CD14-positive monocyte (primary cell): ENCODE results near the gene KANSL3. TPM values are rescaled to one million over a fixed set of nuclear protein-coding genes. Genes with fewer than 3 reads are reported as not detected.

Experiments
- DNase-seq, 3 donors: peaks; one replicate each; pipeline ENCODE4 v3.0.0-alpha.2; 2011 to 2022
- H2AFZ ChIP-seq: 2 replicates; pipeline ENCODE4 v1.6.0; 2012; ENCODE audit warnings: mild to moderate bottlenecking, low read depth, low read length, inconsistent platforms; ENCODE audit not compliant: insufficient read depth, poor library complexity, severe bottlenecking
- H3K27ac ChIP-seq, 2 donors: 1 replicate in 1 of 2; 2 replicates in 1 of 2; pipeline ENCODE4 v1.5.1; 2012 to 2013; ENCODE audit warnings: low read length in 2 of 2, control low read depth in 1 of 2, inconsistent platforms in 1 of 2, low read depth in 1 of 2, mild to moderate bottlenecking in 1 of 2
- H3K27me3 ChIP-seq, 2 donors: one replicate each; pipeline versions ENCODE4 v1.6.0 to v1.6.1; 2011 to 2013; ENCODE audit warnings: low read length in 2 of 2; ENCODE audit not compliant: control insufficient read depth in 2 of 2, insufficient read depth in 2 of 2
- H3K36me3 ChIP-seq, 2 donors: replicated peaks in 1 of 2; 1 replicate in 1 of 2; 2 replicates in 1 of 2; pipeline versions ENCODE4 v1.5.1 to v1.6.1; 2012 to 2013; ENCODE audit warnings: low read length in 2 of 2, control low read depth in 1 of 2, inconsistent platforms in 1 of 2, mild to moderate bottlenecking in 1 of 2; ENCODE audit not compliant: insufficient read depth in 2 of 2, control insufficient read depth in 1 of 2
- H3K4me1 ChIP-seq, 2 donors: 1 replicate in 1 of 2; 2 replicates in 1 of 2; pipeline versions ENCODE4 v1.5.1 to v1.6.1; 2012 to 2013; ENCODE audit warnings: low read length in 2 of 2, control low read depth in 1 of 2, inconsistent platforms in 1 of 2, mild to moderate bottlenecking in 1 of 2, moderate library complexity in 1 of 2; ENCODE audit not compliant: insufficient read depth in 2 of 2, control insufficient read depth in 1 of 2
- H3K4me2 ChIP-seq: replicated peaks from 2 replicates; pipeline ENCODE3; 2012; ENCODE audit warnings: low read length, moderate library complexity, mild to moderate bottlenecking; ENCODE audit not compliant: poor library complexity, severe bottlenecking; ENCODE audit errors: extremely low read depth
- H3K4me3 ChIP-seq, 3 experiments: fragments of 200-600 bp in 1 of 3; sonication (generic) in 1 of 3; replicated peaks in 1 of 3; 1 replicate in 2 of 3; 2 replicates in 1 of 3; pipeline ENCODE4 v1.5.1; 2011 to 2013; ENCODE audit warnings: low read length in 3 of 3, mild to moderate bottlenecking in 3 of 3, control low read depth in 2 of 3, low read depth in 2 of 3, inconsistent platforms in 1 of 3, moderate library complexity in 1 of 3
- H3K79me2 ChIP-seq: 2 replicates; pipeline ENCODE4 v1.6.0; 2012; ENCODE audit warnings: mild to moderate bottlenecking, control low read depth, inconsistent platforms, low read length, moderate library complexity; ENCODE audit not compliant: insufficient read depth
- H3K9ac ChIP-seq: 2 replicates; pipeline ENCODE4 v1.6.0; 2017; ENCODE audit warnings: low read length, mild to moderate bottlenecking; ENCODE audit not compliant: insufficient read depth, poor library complexity, severe bottlenecking
- H3K9me3 ChIP-seq, 2 donors: replicated peaks in 1 of 2; 1 replicate in 1 of 2; 2 replicates in 1 of 2; pipeline versions ENCODE4 v1.5.1 to v1.6.1; 2012 to 2013; ENCODE audit warnings: low read length in 2 of 2, control low read depth in 1 of 2; ENCODE audit not compliant: control insufficient read depth in 1 of 2, insufficient read depth in 1 of 2
- H4K20me1 ChIP-seq: 2 replicates; pipeline ENCODE4 v1.6.0; 2012; ENCODE audit warnings: mild to moderate bottlenecking, low read length, control low read depth, moderate library complexity; ENCODE audit not compliant: insufficient read depth
- H3K27ac Mint-ChIP-seq, 7 donors: one replicate each; pipeline ENCODE4 v1.8.0; 2020; ENCODE audit warnings: mild to moderate bottlenecking in 7 of 7, mixed read lengths in 7 of 7, moderate library complexity in 6 of 7, inconsistent platforms in 2 of 7
- H3K27me3 Mint-ChIP-seq, 3 donors: one replicate each; pipeline ENCODE4 v1.8.0; 2021 to 2022; ENCODE audit warnings: low read depth in 3 of 3, mild to moderate bottlenecking in 3 of 3, mixed read lengths in 3 of 3, moderate library complexity in 3 of 3, inconsistent platforms in 1 of 3
- H3K36me3 Mint-ChIP-seq, 2 donors: one replicate each; pipeline ENCODE4 v1.8.0; 2020; ENCODE audit warnings: mixed read lengths in 2 of 2, inconsistent platforms in 1 of 2, mild to moderate bottlenecking in 1 of 2
- H3K4me1 Mint-ChIP-seq: one replicate; pipeline ENCODE4 v1.8.0; 2020; ENCODE audit warnings: mild to moderate bottlenecking, mixed read lengths
- H3K4me3 Mint-ChIP-seq, 2 donors: one replicate each; pipeline ENCODE4 v1.8.0; 2020; ENCODE audit warnings: mild to moderate bottlenecking in 2 of 2, mixed read lengths in 2 of 2, moderate library complexity in 1 of 2
- H3K9me3 Mint-ChIP-seq, 7 donors: one replicate each; pipeline ENCODE4 v1.8.0; 2020 to 2022; ENCODE audit warnings: mixed read lengths in 7 of 7, mild to moderate bottlenecking in 6 of 7, moderate library complexity in 6 of 7, inconsistent platforms in 2 of 7
- CTCF ChIP-seq: fragments of 200-600 bp; IDR thresholded peaks from one replicate; pipeline ENCODE4 v1.8.0; 2022; ENCODE audit warnings: antibody characterized with exemption, mild to moderate bottlenecking
- WGBS: methylation state at CpG from one replicate; pipeline ENCODE4 v1.1.5; 2013; ENCODE audit warnings: missing lambda C conversion rate; ENCODE audit not compliant: insufficient coverage; 5-methylcytosine and 5-hydroxymethylcytosine counted together
- intact Hi-C, 2 donors: fragments of 100-400 bp; cut with micrococcal nuclease; formaldehyde crosslinking; loops; one replicate each; pipeline versions ENCODE4 v1.15.0 to v1.15.1; 2023
- polyA plus RNA-seq, 3 donors: library from polyadenylated mRNA; depleted of rRNA in 1 of 3; unstranded in 2 of 3; stranded (reverse) in 1 of 3; fragments of 300-500 nt in 2 of 3; fragments of >200 nt in 1 of 3; fragmentation: Illumina TruSeq in 2 of 3; gene quantifications; 1 replicate in 2 of 3; 2 replicates in 1 of 3; pipeline ENCODE4 v1.2.3, GENCODE V29; 2012 to 2021

The KANSL3 gene
- polyA plus RNA-seq, 3 donors: 2.5 to 25.3 (median 7.2) TPM

- Mint-ChIP-seq H3K4me1 (peaks cover 3% of the 10 kb centered on the region), H3K9me3 (peaks cover 0 to 3% (median 0%) of the 10 kb centered on the region in 7 donors), H3K27me3 (peaks cover 2 to 4% (median 2%) of the 10 kb centered on the region in 3 donors), H3K27ac (no peak overlapping the region), H3K4me3 (no peak overlapping the region), H3K36me3 (no peaks in the 10 kb centered on the region)
- H3K27ac ChIP-seq: no peak overlapping the region
- H4K20me1 ChIP-seq: no peaks in the 10 kb centered on the region
- H3K79me2 ChIP-seq: no peaks in the 10 kb centered on the region
- no peak overlapping the region for H2AFZ ChIP-seq
- no peaks in the 10 kb centered on the region for H3K36me3 ChIP-seq
- H3K27me3 ChIP-seq: no peaks in the 10 kb centered on the region
- no peak overlapping the region for H3K9ac ChIP-seq
- peaks cover 2 to 7% of the 10 kb centered on the region in 2 donors for H3K4me1 ChIP-seq
- no peak overlapping the region for H3K4me3 ChIP-seq
- H3K4me2 ChIP-seq: no peak overlapping the region
- H3K9me3 ChIP-seq: no peaks in the 10 kb centered on the region
- no peak for TF ChIP-seq CTCF
- 85% methylated on average over 9 of the region's 9 CpGs for WGBS
- intact Hi-C loops: no loop called here
- no peak for DNase-seq
Observed at GRCh38 chr2:96679848-96680247, 41.7 kb upstream of the KANSL3 start.

- no peaks in the 10 kb centered on the region for H4K20me1 ChIP-seq
- 96% methylated on average over 8 of the region's 15 CpGs for WGBS
- peaks cover 0 to under 1% (median 0%) of the 10 kb centered on the region in 7 donors for H3K9me3 Mint-ChIP-seq
Observed at GRCh38 chr2:96669539-96670215, 31.6 kb upstream of the KANSL3 start.

More at GRCh38 chr2:96669539-96670215, 31.6 kb upstream of the KANSL3 start:
- Histone ChIP-seq H3K36me3 (no peaks in the 10 kb centered on the region), H3K9ac (no peak overlapping the region), H3K4me3 (no peak overlapping the region), H3K9me3 (no peaks in the 10 kb centered on the region), H3K4me2 (no peak overlapping the region), H3K27ac (no peak overlapping the region), H2AFZ (no peak overlapping the region), H3K79me2 (no peaks in the 10 kb centered on the region), H3K27me3 (no peaks in the 10 kb centered on the region), H3K4me1 (peaks cover 24 to 25% of the 10 kb centered on the region in 2 donors)
- Mint-ChIP-seq H3K36me3 (no peaks in the 10 kb centered on the region), H3K4me1 (peaks cover 19% of the 10 kb centered on the region), H3K27me3 (peaks cover 0 to 4% (median 2%) of the 10 kb centered on the region in 3 donors), H3K27ac (no peak overlapping the region), H3K4me3 (no peak overlapping the region)
- no peak for TF ChIP-seq CTCF
- DNase-seq: no peak
- intact Hi-C loops: loop anchor here in 1 of 2 donors (5.0 to 10.0 kb wide), 2 partner anchors 37 to 55 kb away; no protein-coding TSS in a partner anchor
